ENCODE measurements around the gene MLANA.

GRCh38 chr9:5922192-5922591 is 31.5 kb downstream of the MLANA start:
- no peak for TF ChIP-seq CTCF (tag by site-specific recombination; IDR thresholded peaks at IDR 0.05)
- no peak for TF ChIP-seq RBAK (tag by site-specific recombination; IDR thresholded peaks at IDR 0.05)
- no peak for TF ChIP-seq ZNF24 (tag by site-specific recombination; IDR thresholded peaks at IDR 0.05)
- TF ChIP-seq ZSCAN18 (tag by site-specific recombination; IDR thresholded peaks at IDR 0.05) = no peak
- no peak for TF ChIP-seq ZNF202 (tag by site-specific recombination; IDR thresholded peaks at IDR 0.05; ENCODE audit: borderline replicate concordance)
- no peak for TF ChIP-seq PRDM10 (tag by site-specific recombination; IDR thresholded peaks at IDR 0.05)
- TF ChIP-seq PATZ1 (tag by site-specific recombination; IDR thresholded peaks at IDR 0.05) = no peak
- no peak for TF ChIP-seq ZNF791 (tag by site-specific recombination; IDR thresholded peaks at IDR 0.05)
- TF ChIP-seq ZBTB26 (tag by site-specific recombination; optimal IDR thresholded peaks at IDR 0.05) = no peak

Data from HEK293 (cell line).